H9 (cell line): ENCODE data around the gene SLC22A15. TPM values are rescaled to one million over a fixed set of nuclear protein-coding genes. Genes with fewer than 3 reads are reported as not detected.

Source experiments
- DNase-seq: peaks from one replicate; pipeline ENCODE4 v3.0.0-alpha.2; 2017
- H2AFZ ChIP-seq: one replicate; pipeline ENCODE4 v1.6.1; 2013; ENCODE audit warnings: mild to moderate bottlenecking, low read length, control low read depth, moderate library complexity
- H2AK5ac ChIP-seq: 2 replicates; pipeline ENCODE4 v1.6.1; 2013; ENCODE audit warnings: low read length, control low read depth, mixed read lengths; ENCODE audit not compliant: insufficient read length
- H2BK120ac ChIP-seq: one replicate; pipeline ENCODE4 v1.6.1; 2013; ENCODE audit warnings: low read depth, mild to moderate bottlenecking, low read length, control low read depth, inconsistent platforms; ENCODE audit not compliant: poor library complexity, severe bottlenecking
- H2BK12ac ChIP-seq: 2 replicates; pipeline ENCODE4 v1.6.1; 2013; ENCODE audit warnings: low read length, control low read depth, mixed read lengths, low read depth; ENCODE audit not compliant: insufficient read length
- H2BK15ac ChIP-seq: 2 replicates; pipeline ENCODE4 v1.6.1; 2013; ENCODE audit warnings: low read depth, low read length, control low read depth
- H2BK20ac ChIP-seq: one replicate; pipeline ENCODE4 v1.6.1; 2013; ENCODE audit warnings: low read depth, mild to moderate bottlenecking, low read length, control low read depth, inconsistent platforms; ENCODE audit not compliant: poor library complexity, severe bottlenecking
- H2BK5ac ChIP-seq: 2 replicates; pipeline ENCODE4 v1.6.1; 2013; ENCODE audit warnings: low read length, control low read depth, mixed read lengths; ENCODE audit not compliant: insufficient read length
- H3K14ac ChIP-seq: 2 replicates; pipeline ENCODE4 v1.6.1; 2013; ENCODE audit warnings: low read length, control low read depth; ENCODE audit not compliant: insufficient read depth
- H3K18ac ChIP-seq: 2 replicates; pipeline ENCODE4 v1.6.1; 2013; ENCODE audit warnings: low read depth, mild to moderate bottlenecking, mixed read lengths, low read length, control low read depth; ENCODE audit not compliant: insufficient read length
- H3K23ac ChIP-seq: 2 replicates; pipeline ENCODE4 v1.6.1; 2013; ENCODE audit warnings: low read length, control low read depth, mixed read lengths, low read depth; ENCODE audit not compliant: insufficient read length
- H3K23me2 ChIP-seq: 2 replicates; pipeline ENCODE4 v1.6.1; 2013; ENCODE audit warnings: low read depth, mild to moderate bottlenecking, mixed read lengths, low read length, control low read depth; ENCODE audit not compliant: insufficient read length, poor library complexity, severe bottlenecking
- H3K27ac ChIP-seq: 2 replicates; pipeline ENCODE4 v1.5.1; 2013; ENCODE audit warnings: low read length, control low read depth, mixed read lengths, low read depth; ENCODE audit not compliant: insufficient read length
- H3K27me3 ChIP-seq: 2 replicates; pipeline ENCODE4 v1.6.1; 2013; ENCODE audit warnings: low read length, control low read depth, inconsistent platforms; ENCODE audit not compliant: insufficient read depth
- H3K4ac ChIP-seq: 2 replicates; pipeline ENCODE4 v1.6.1; 2013; ENCODE audit warnings: low read depth, mild to moderate bottlenecking, control low read depth, inconsistent platforms, low read length, moderate library complexity
- H3K4me1 ChIP-seq: 2 replicates; pipeline ENCODE4 v1.6.1; 2013; ENCODE audit warnings: low read length, control low read depth, inconsistent platforms; ENCODE audit not compliant: insufficient read depth
- H3K4me2 ChIP-seq: 2 replicates; pipeline ENCODE4 v1.6.1; 2013; ENCODE audit warnings: low read length, control low read depth, mixed read lengths; ENCODE audit not compliant: insufficient read length, insufficient read depth
- H3K56ac ChIP-seq: 2 replicates; pipeline ENCODE4 v1.6.1; 2013; ENCODE audit warnings: low read depth, mild to moderate bottlenecking, mixed read lengths, low read length, control low read depth; ENCODE audit not compliant: insufficient read length
- H3K79me1 ChIP-seq: 2 replicates; pipeline ENCODE4 v1.6.1; 2013; ENCODE audit warnings: low read depth, mild to moderate bottlenecking, moderate library complexity, low read length, control low read depth, inconsistent platforms; ENCODE audit not compliant: insufficient read depth, poor library complexity, severe bottlenecking
- H3K79me2 ChIP-seq: 2 replicates; pipeline ENCODE4 v1.6.1; 2013; ENCODE audit warnings: low read length, control low read depth, inconsistent platforms; ENCODE audit not compliant: insufficient read depth
- H3K9ac ChIP-seq: 2 replicates; pipeline ENCODE4 v1.6.1; 2013; ENCODE audit warnings: low read length, control low read depth, mixed read lengths; ENCODE audit not compliant: insufficient read length; ENCODE audit errors: extremely low read depth
- H3K9me3 ChIP-seq: one replicate; pipeline ENCODE4 v1.6.1; 2013; ENCODE audit warnings: low read depth, low read length, inconsistent platforms; ENCODE audit not compliant: control insufficient read depth
- H3T11ph ChIP-seq: one replicate; pipeline ENCODE4 v1.6.1; 2013; ENCODE audit warnings: mild to moderate bottlenecking, low read length, control low read depth, inconsistent platforms
- H4K20me1 ChIP-seq: one replicate; pipeline ENCODE4 v1.6.1; 2013; ENCODE audit not compliant: control insufficient read depth, insufficient read length, insufficient read depth
- H4K5ac ChIP-seq: 2 replicates; pipeline ENCODE4 v1.6.1; 2013; ENCODE audit warnings: low read depth, mild to moderate bottlenecking, mixed read lengths, low read length, control low read depth; ENCODE audit not compliant: insufficient read length
- H4K8ac ChIP-seq: replicated peaks from 2 replicates; pipeline ENCODE4 v1.6.1; 2013; ENCODE audit warnings: low read length, control low read depth, mixed read lengths, low read depth; ENCODE audit not compliant: insufficient read length
- H4K91ac ChIP-seq: 2 replicates; pipeline ENCODE4 v1.6.1; 2013; ENCODE audit warnings: low read depth, mild to moderate bottlenecking, moderate library complexity, mixed read lengths, low read length, control low read depth; ENCODE audit not compliant: insufficient read length
- H3K27ac Mint-ChIP-seq, 3 experiments: 2 replicates in 2 of 3; 3 replicates in 1 of 3; pipeline ENCODE4 v1.8.0; 2020 to 2021; ENCODE audit warnings: mixed read lengths in 3 of 3, mild to moderate bottlenecking in 1 of 3, moderate library complexity in 1 of 3
- H3K27me3 Mint-ChIP-seq: 2 replicates; pipeline ENCODE4 v1.8.0; 2021; ENCODE audit warnings: low read depth, mild to moderate bottlenecking, moderate library complexity, mixed read lengths
- H3K36me3 Mint-ChIP-seq, 3 experiments: 2 replicates in 2 of 3; 3 replicates in 1 of 3; pipeline ENCODE4 v1.8.0; 2020 to 2021; ENCODE audit warnings: low read depth in 3 of 3, mixed read lengths in 3 of 3; ENCODE audit not compliant: insufficient read depth in 1 of 3
- H3K4me1 Mint-ChIP-seq, 2 experiments: 2 replicates each; pipeline ENCODE4 v1.8.0; 2020; ENCODE audit warnings: mixed read lengths in 2 of 2
- H3K4me3 Mint-ChIP-seq, 2 experiments: 2 replicates in 1 of 2; 3 replicates in 1 of 2; pipeline ENCODE4 v1.8.0; 2020 to 2021; ENCODE audit warnings: mild to moderate bottlenecking in 2 of 2, mixed read lengths in 2 of 2, moderate library complexity in 1 of 2
- H3K9me3 Mint-ChIP-seq, 2 experiments: 2 replicates in 1 of 2; 3 replicates in 1 of 2; pipeline ENCODE4 v1.8.0; 2020; ENCODE audit warnings: mild to moderate bottlenecking in 2 of 2, mixed read lengths in 2 of 2, moderate library complexity in 1 of 2
- WGBS: extraction: QIAGEN DNeasy Blood & Tissue Kit; methylation state at CpG from one replicate; pipeline ENCODE4 v1.1.7; 2013; ENCODE audit warnings: missing lambda C conversion rate, low lambda C conversion rate, mixed read lengths; ENCODE audit not compliant: insufficient read length; ENCODE audit errors: extremely low coverage; 5-methylcytosine and 5-hydroxymethylcytosine counted together
- total RNA-seq: library from RNA; stranded (reverse); gene quantifications from 2 replicates; pipeline ENCODE4 v1.2.1, GENCODE V29; 2021
- TF ChIP-seq, protein P1 (sequence below): fragments of 200-600 bp; sonication (generic); conservative IDR thresholded peaks from 3 replicates; pipeline ENCODE4 v1.8.0; 2021; ENCODE audit warnings: antibody characterized with exemption, mild to moderate bottlenecking

SLC22A15 gene
- total RNA-seq, 1 experiment from 2014 or later, result 3.2 TPM

DNA sequence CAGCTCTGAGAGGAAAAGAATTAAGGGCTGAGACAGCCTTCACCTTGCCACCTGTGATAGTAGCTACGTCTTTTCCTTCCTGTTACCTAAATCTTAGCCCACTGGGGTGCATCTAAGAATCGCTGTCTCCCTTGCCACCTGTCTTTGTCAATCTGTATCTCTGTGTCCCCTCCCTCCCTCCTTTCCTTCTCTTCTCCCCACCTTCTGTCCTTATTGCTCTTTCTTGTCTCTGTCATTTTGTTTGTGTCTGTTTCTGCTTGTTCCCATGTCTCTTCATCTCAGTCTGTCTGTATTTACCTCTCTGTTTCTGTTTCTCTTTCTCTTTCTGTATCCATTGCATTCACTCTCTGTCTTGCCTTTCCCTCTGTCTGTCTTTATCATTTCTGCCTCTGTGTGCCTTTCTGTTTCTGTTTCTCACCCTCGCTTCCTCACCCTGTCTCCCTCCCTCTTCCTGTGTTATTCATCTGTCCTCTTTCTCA is 30.2 kb downstream of the SLC22A15 start:
- Histone ChIP-seq H2BK5ac (no peak overlapping the region), H3T11ph (no peak overlapping the region), H2BK12ac (no peak overlapping the region), H3K27ac (no peak overlapping the region), H3K23me2 (no peaks in the 10 kb centered on the region), H2BK15ac (no peak overlapping the region), H3K27me3 (no peaks in the 10 kb centered on the region), H4K91ac (no peak overlapping the region), H2AFZ (no peak overlapping the region), H3K18ac (no peak overlapping the region), H3K14ac (no peak overlapping the region), H2BK120ac (no peak overlapping the region), H3K4ac (no peak overlapping the region), H4K20me1 (no peaks in the 10 kb centered on the region), H2BK20ac (no peak overlapping the region), H3K9me3 (no peaks in the 10 kb centered on the region), H2AK5ac (no peak overlapping the region), H4K5ac (no peak overlapping the region), H3K79me2 (no peaks in the 10 kb centered on the region), H3K4me2 (no peak overlapping the region), H3K79me1 (no peaks in the 10 kb centered on the region), H3K4me1 (peaks cover 4% of the 10 kb centered on the region; the same call in 1 of the 2 replicates), H3K9ac (no peak overlapping the region), H3K56ac (no peak overlapping the region), H4K8ac (no peak overlapping the region), H3K23ac (no peak overlapping the region)
- Mint-ChIP-seq H3K9me3 (peaks cover 0 to 3% of the 10 kb centered on the region in 2 experiments; a peak in 3 of 5 replicates), H3K4me1 (peaks cover 7 to 16% of the 10 kb centered on the region in 2 experiments), H3K27me3 (no peaks in the 10 kb centered on the region), H3K36me3 (peaks cover 9 to 18% (median 13%) of the 10 kb centered on the region in 3 experiments; a peak in 5 of 7 replicates), H3K27ac (no peak overlapping the region), H3K4me3 (no peak overlapping the region; a peak in 1 of 5 replicates)
- WGBS, result no CpG with 5 or more reads among the region's 3 CpGs
- no peak for DNase-seq
- TF ChIP-seq, protein P1, sequence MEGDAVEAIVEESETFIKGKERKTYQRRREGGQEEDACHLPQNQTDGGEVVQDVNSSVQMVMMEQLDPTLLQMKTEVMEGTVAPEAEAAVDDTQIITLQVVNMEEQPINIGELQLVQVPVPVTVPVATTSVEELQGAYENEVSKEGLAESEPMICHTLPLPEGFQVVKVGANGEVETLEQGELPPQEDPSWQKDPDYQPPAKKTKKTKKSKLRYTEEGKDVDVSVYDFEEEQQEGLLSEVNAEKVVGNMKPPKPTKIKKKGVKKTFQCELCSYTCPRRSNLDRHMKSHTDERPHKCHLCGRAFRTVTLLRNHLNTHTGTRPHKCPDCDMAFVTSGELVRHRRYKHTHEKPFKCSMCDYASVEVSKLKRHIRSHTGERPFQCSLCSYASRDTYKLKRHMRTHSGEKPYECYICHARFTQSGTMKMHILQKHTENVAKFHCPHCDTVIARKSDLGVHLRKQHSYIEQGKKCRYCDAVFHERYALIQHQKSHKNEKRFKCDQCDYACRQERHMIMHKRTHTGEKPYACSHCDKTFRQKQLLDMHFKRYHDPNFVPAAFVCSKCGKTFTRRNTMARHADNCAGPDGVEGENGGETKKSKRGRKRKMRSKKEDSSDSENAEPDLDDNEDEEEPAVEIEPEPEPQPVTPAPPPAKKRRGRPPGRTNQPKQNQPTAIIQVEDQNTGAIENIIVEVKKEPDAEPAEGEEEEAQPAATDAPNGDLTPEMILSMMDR, result no peak
